ENCODE measurements around the gene THEMIS2. TPM values are rescaled to one million over a fixed set of nuclear protein-coding genes. Genes with fewer than 3 reads are reported as not detected.

The THEMIS2 gene
- total and polyA plus RNA-seq, 12 donors, result 2.5 to 29.3 (median 5.7) TPM

DNA sequence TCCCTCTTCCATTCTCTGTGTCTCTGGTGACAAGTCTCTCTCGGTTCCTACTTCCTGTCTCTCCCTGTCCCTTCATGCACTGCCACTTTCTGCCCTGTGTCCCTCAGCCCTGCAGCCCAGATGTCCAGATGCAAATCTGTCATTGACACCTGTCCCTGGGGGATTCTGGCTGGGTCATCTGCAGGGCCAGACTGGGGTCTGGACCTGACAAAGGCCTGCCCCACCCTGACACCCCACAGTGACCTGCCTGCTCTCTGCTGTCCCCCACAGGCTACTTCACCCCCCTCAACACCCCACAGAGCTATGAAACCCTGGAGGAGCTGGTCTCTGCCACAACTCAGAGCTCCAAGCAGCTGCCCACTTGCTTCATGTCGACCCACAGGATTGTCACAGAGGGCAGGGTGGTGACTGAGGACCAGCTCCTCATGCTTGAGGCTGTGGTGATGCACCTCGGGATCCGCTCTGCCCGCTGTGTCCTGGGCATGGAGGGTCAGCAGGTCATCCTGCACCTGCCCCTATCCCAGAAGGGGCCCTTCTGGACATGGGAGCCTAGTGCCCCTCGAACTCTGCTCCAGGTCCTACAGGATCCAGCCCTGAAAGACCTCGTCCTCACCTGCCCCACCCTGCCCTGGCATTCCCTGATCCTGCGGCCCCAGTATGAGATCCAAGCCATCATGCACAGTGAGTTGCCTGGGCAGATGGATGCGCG is 7.2 kb downstream of the THEMIS2 start:
- Histone ChIP-seq H3K9me3 (no peaks in the 10 kb centered on the region), H3K36me3 (peaks cover 0 to 90% (median 0%) of the 10 kb centered on the region in 9 donors), H3K4me1 (peaks cover 0 to 87% (median 0%) of the 10 kb centered on the region in 9 donors), H3K27ac (peak overlapping the region in 1 of 10 donors; percentile 55), H3K4me3 (no peak overlapping the region), H3K27me3 (no peaks in the 10 kb centered on the region)
- no peak for ATAC-seq
- TF ChIP-seq, protein P1, sequence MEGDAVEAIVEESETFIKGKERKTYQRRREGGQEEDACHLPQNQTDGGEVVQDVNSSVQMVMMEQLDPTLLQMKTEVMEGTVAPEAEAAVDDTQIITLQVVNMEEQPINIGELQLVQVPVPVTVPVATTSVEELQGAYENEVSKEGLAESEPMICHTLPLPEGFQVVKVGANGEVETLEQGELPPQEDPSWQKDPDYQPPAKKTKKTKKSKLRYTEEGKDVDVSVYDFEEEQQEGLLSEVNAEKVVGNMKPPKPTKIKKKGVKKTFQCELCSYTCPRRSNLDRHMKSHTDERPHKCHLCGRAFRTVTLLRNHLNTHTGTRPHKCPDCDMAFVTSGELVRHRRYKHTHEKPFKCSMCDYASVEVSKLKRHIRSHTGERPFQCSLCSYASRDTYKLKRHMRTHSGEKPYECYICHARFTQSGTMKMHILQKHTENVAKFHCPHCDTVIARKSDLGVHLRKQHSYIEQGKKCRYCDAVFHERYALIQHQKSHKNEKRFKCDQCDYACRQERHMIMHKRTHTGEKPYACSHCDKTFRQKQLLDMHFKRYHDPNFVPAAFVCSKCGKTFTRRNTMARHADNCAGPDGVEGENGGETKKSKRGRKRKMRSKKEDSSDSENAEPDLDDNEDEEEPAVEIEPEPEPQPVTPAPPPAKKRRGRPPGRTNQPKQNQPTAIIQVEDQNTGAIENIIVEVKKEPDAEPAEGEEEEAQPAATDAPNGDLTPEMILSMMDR (IDR thresholded peaks at IDR 0.05), result no peak
- 81 to 87% methylated on average over 8 to 10 of the region's 10 CpGs for WGBS, 2 donors
- no peak for DNase-seq
- intact Hi-C loops (cut with DNase I), result no loop called here

GRCh38 chr1:27882543-27882903 is 10.2 kb downstream of the THEMIS2 start:
- H3K4me1 ChIP-seq, result peaks cover 0 to 89% (median 0%) of the 10 kb centered on the region in 9 donors
- no peaks in the 10 kb centered on the region for H3K9me3 ChIP-seq
- no peak overlapping the region for H3K4me3 ChIP-seq
- TF ChIP-seq, protein P1 (IDR thresholded peaks at IDR 0.05), result no peak
- peak overlapping the region in 1 of 10 donors; percentile 96 for H3K27ac ChIP-seq
- 89 to 92% methylated on average over 6 of the region's 6 CpGs for WGBS, 2 donors
- ATAC-seq (no peak), DNase-seq (no peak)
- peaks cover 0 to 97% (median 0%) of the 10 kb centered on the region in 9 donors for H3K36me3 ChIP-seq
- H3K27me3 ChIP-seq, result no peaks in the 10 kb centered on the region
- intact Hi-C loops (cut with DNase I), result no loop called here

DNA sequence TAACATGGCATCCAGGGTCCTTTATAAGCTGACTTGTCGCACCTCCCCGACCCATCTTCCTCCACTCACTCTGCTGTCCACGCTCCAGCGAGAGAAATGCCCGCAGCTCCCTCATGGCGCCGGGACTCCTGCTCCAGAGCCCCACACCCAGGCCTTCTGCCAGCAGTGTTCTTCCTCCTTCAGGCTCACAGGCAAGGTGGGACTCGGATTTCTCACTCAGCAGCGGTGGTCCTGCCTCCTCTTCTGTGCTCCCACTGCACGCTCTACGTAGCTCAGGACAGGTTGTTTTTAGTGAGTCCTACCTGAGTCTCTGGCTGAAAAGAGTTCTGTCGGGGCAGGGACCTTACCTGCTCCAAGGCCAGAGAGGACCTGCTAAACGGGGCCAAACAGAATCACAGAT is 11.2 kb downstream of the THEMIS2 start:
- Histone ChIP-seq H3K4me1 (peaks cover 0 to 89% (median 0%) of the 10 kb centered on the region in 9 donors), H3K27me3 (no peaks in the 10 kb centered on the region), H3K27ac (peak overlapping the region in 4 of 10 donors; percentile 35 to 96 (median 75)), H3K4me3 (no peak overlapping the region), H3K9me3 (no peaks in the 10 kb centered on the region), H3K36me3 (peaks cover 0 to 97% (median 0%) of the 10 kb centered on the region in 9 donors)
- DNase-seq (no peak), ATAC-seq (no peak)
- WGBS, 2 donors, result 91 to 96% methylated on average over 13 of the region's 13 CpGs
- intact Hi-C loops (cut with DNase I), result no loop called here
- TF ChIP-seq, protein P1 (IDR thresholded peaks at IDR 0.05), result no peak

- ATAC-seq (peak in 6 of 8 donors; percentile 13 to 39 (median 32)), DNase-seq (no peak)
- H3K36me3 ChIP-seq, result peaks cover 0 to 97% (median 0%) of the 10 kb centered on the region in 9 donors
- no peaks in the 10 kb centered on the region for H3K9me3 ChIP-seq
- TF ChIP-seq, protein P1 (IDR thresholded peaks at IDR 0.05), result no peak
- intact Hi-C loops (cut with DNase I), result no loop called here
- no peaks in the 10 kb centered on the region for H3K27me3 ChIP-seq
- no peak overlapping the region for H3K4me3 ChIP-seq
- peak overlapping the region in 6 of 10 donors; percentile 35 to 96 (median 62) for H3K27ac ChIP-seq
- WGBS, 2 donors, result 87 to 91% methylated on average over 24 of the region's 24 CpGs
- peaks cover 0 to 89% (median 0%) of the 10 kb centered on the region in 9 donors for H3K4me1 ChIP-seq
These were observed 11.9 kb downstream of the THEMIS2 start for GRCh38 chr1:27884006-27884954.

All from heart right ventricle (tissue), 16 donors.